Heart left ventricle (tissue), 13 donors: ENCODE measurements around the gene FBH1.

Source experiments
- POLR2A ChIP-seq, 2 donors: fragments of 450-650 bp; IDR thresholded peaks; one replicate each; pipeline ENCODE4 v1.6.1; 2017; ENCODE audit warnings: antibody characterized with exemption in 2 of 2, mild to moderate bottlenecking in 2 of 2, moderate library complexity in 2 of 2
- TF ChIP-seq, protein P1 (sequence below), 12 donors: fragments of 200-600 bp; sonication (generic) in 4 of 12; IDR thresholded peaks; one replicate each; pipeline versions ENCODE4 v1.5.0 to v1.8.0; 2018 to 2022; ENCODE audit warnings: antibody characterized with exemption in 12 of 12, mild to moderate bottlenecking in 5 of 12
- donor health status: ischemic (EF 13 %, LVEDD 7.1; RV severe dilation, severe dysfunction).
- donor health status: DM: no; HTN: yes; CAD: no.
- donor health status: DM: no; HTN: no; CAD: no.
- donor health status: ischemic (EF 25% LVEDD 6.9; RV normal size, moderate dysfunction).
- donor health status: ischemic (EF 25% LVEDD 5.7; RV mildly dilated, moderate dysfunction).
- donor health status: ischemic (EF 35%, LVEDD 5.7; RV mildly dilated, moderate dysfunction).
- donor health status: nonischemic (EF 11% LVEDD 7.7; RV severe dilation, severe dysfunction).
- donor health status: DM: yes; HTN: yes; CAD: no.
- donor health status: PGD.
- donor health status: ischemic (EF 29% LVEDD 5.4; RV normal size, mild dysfunction).
- donor health status: nonischemic (EF 23%, LVEDD 6.1; RV moderate dilation, normal function).

DNA sequence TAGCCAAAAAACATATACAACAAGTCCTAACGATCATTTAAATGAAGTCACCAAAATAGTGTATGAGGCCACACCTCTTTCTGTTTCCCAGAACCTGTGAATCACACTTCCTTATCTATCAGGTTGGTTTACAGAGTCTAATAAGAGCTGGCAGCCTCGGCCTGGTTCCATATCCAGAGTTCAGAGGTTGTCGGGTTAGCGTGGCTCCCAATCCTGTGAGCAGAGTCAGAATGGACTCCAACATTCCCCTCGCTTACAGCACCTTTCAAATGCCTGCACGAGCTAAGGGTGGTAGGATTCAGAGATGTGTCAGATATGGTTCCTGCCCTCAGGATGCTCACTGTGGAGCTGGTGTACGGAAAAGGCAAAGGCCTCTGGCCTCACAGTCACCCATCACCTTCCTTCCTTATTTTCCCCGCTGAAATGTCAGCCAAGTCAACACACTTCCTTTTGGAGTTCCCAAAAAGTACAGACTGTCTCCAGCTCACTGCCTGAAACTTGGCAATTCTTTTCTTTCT, 81.3 kb downstream of the FBH1 start:
- TF ChIP-seq POLR2A (IDR thresholded peaks at IDR 0.05) = no peak
- TF ChIP-seq, protein P1, sequence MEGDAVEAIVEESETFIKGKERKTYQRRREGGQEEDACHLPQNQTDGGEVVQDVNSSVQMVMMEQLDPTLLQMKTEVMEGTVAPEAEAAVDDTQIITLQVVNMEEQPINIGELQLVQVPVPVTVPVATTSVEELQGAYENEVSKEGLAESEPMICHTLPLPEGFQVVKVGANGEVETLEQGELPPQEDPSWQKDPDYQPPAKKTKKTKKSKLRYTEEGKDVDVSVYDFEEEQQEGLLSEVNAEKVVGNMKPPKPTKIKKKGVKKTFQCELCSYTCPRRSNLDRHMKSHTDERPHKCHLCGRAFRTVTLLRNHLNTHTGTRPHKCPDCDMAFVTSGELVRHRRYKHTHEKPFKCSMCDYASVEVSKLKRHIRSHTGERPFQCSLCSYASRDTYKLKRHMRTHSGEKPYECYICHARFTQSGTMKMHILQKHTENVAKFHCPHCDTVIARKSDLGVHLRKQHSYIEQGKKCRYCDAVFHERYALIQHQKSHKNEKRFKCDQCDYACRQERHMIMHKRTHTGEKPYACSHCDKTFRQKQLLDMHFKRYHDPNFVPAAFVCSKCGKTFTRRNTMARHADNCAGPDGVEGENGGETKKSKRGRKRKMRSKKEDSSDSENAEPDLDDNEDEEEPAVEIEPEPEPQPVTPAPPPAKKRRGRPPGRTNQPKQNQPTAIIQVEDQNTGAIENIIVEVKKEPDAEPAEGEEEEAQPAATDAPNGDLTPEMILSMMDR (IDR thresholded peaks at IDR 0.05) = no peak
